HUDEP-2 (cell line): ENCODE data around the gene EPB41L5.
"Not testable (repeated sequence)": the region's sequence is repeated elsewhere in the genome, so short reads cannot be mapped to it uniquely, and the experiment has no call there.

Experiments
- DNase-seq, 76 experiments: peaks; one replicate each; lab custom pipeline; 2025; ENCODE audit not compliant: unreplicated experiment in 76 of 76; lab: John Stamatoyannopoulos, UW

The EPB41L5 gene

DNA sequence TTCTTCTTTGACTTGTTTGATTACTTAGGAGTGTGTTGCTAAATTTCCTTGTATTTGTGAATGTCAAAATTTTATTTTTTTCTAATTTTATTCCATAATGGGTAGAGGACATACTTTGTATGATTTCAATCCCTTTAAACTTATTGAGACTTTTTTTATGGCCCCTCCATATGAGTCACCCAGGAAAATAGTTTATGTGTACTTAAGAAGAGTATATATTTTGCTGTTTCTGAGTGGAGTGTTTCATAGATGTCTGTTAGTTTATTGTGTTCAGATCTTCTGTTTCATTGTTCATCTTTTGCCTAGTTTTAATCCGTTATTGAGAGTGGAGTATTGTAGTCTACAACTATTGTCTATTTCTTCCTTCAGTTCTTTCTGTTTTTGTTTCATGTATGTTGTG lies 81.9 kb downstream of the EPB41L5 start:
- no peak for DNase-seq

DNA sequence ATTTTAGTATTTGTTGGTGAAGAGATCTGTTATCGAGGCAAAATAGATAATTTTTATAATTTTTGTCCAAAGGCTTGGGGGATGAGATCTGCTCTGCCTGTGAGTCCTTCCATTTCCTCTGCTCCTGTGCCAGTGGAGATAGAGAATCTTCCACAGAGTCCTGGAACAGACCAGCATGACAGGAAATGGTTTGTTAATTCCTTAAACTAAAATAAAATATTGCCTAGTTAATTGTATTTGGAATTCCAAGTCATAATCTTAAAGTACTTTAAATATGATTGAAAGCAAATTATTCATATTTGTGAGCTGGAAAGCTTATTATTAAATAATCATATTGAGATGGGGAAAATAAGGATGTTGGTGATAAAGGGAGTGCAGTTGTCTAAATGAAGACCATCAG lies 87.8 kb downstream of the EPB41L5 start:
- DNase-seq: no peak

DNA sequence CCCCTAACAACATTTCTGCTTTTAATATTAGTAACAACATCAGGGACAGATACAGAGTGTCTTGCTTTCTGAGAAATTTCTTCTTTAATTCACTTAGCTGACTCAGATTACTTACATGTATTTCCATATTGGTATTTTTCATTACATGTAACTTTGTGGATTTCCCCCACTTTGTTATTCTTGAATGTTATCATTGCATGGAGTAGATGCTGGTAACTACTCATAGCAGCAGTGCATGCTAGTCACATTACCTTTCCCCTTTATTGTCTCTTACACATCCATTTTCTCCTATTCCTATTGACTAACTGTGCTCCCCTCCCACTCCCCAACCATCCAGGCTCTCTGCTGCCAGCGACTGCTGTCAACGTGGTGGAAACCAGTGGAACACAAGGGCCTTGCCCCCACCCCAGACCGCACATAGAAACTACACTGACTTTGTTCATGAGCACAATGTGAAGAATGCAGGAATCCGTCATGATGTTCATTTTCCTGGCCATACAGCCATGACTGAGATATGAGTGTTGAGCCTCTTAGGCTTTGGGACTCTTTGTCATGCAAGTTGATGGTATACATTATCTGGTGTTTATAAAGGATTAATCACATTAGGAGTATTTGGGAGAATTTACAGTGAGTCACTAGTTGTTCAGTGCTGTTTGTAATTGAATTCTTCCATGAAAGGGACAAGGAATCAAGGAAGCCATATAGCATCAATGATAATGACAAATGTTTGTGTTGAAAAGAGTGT lies 91.0 kb downstream of the EPB41L5 start:
- no peak for DNase-seq

DNA sequence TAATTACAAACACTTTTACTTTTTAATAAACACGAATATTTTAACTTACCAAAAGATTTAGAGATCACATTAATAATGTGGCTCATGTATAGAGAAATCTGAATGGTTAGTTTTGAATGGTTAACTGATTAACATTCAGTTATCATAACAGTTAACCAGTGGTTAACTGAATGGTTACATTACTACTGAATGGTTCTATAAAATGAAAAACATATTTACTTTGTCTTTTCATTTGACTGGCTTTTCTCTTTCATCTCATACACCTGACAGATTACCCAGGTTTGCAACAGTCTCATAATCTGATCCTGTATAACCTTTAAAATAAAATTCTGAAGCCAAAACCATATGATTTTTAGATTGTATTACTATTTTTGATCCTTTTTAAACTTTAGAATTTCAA lies 91.9 kb downstream of the EPB41L5 start:
- no peak for DNase-seq

DNA sequence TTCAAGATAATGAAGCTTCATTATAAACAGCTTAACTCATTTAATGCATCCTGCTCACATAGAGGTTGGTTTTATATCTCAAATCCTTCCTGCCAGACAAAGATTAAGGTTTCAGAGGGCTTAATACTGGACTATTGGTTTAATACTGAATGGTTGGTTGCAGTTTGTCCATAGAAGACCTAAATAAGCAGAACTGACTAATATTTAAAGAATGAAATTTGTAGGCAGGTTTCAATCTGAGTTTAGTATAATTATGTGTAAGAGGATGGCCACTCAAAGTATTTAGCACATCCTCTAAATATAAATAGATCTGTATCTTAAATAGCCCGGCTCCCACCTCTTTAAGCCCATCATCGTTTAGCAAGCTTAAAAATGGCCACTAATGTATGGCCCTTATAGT lies 92.5 kb downstream of the EPB41L5 start:
- DNase-seq: no peak

DNA sequence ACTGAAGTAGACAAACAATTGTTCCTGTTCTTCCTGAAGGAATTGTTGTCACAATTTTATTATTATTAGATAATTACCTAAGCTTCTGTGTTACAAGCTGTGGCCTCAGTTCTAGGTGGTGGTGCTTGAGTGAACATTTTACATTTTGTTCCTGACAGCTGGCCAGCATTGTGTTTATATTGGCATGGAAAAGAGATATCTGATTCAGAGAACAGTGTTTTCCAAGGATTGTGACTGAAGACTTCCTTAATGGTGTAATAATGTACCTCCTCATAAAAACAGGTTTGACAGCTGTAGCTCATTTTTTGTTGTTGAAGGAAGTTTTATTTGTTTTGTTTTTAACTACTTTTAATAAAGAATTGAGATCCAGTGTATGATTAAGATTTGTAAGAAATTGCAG lies 95.2 kb downstream of the EPB41L5 start:
- DNase-seq: no peak

DNA sequence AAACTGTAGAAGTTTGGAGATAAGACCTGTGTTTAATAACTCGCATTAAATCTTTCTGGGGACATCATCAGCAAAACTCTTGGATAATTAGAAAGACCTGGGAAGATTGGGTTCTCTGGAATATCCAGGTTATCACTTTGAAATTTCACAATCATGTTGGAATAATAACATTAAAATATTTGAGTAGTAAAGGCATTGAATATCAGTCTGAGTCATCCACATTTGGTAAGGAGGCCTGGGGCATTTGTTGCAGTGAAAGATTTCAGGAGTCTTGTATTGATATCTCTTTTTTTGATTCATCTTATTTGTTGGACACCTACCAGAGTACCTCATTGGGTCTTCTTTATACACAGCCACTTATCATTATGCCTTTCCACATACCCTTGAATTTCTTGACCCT lies 95.9 kb downstream of the EPB41L5 start:
- DNase-seq: no peak

DNA sequence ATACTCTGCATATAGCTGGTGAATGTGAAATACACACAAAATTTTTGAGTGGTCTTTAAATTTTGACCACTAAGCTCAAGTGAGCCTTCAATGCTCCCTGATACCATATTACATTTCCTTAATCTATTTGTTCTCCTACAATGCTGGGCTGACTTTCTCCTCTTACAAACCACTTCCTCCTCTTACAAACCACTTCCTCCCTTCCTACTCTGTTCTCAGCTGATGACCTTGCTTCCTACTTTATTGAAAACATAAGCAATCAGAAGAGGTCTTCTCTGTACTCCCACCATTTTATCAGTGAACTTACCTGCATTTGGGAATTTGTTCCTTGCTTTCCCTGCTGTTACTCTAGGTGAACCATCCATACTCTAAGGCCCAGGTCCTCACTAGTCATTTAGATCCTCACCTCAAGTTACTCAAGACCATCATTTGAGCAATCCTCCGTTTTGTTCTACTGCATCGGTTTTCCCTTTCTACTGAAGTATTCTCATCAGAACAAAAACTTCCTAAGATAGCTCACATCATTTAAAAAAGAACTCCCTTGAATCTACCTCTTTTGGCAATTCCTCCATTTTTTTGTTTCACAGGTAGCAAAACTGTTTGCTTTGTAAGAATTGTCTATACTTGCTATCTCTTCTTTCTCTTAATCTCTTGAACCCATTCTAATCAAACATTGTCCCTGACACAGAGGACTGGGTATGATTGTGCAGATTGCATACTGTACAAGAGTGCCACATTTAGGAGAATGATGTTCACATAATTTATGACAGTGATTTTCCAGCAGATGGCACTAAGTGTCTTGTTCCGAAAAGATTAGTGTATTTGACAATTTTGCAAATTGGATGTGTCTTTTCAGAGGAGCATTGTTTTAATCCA lies 96.5 kb downstream of the EPB41L5 start:
- DNase-seq: peak in 19 of 76 experiments; percentile 3 to 41 (median 11)

DNA sequence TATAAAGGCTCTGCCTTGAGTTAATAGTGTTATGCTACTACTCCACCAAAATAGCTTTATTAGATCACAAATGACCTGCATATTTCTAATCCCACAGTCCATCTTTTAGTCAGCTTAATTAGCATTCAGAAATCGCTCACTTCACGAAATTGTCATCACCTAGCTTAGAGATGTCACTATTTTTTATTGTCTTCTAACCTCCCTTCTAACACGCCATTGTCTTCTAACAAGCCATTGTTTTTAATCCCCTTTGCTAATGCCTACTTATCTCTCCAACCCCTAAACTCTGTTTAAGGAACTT lies 97.1 kb downstream of the EPB41L5 start:
- DNase-seq: no peak

DNA sequence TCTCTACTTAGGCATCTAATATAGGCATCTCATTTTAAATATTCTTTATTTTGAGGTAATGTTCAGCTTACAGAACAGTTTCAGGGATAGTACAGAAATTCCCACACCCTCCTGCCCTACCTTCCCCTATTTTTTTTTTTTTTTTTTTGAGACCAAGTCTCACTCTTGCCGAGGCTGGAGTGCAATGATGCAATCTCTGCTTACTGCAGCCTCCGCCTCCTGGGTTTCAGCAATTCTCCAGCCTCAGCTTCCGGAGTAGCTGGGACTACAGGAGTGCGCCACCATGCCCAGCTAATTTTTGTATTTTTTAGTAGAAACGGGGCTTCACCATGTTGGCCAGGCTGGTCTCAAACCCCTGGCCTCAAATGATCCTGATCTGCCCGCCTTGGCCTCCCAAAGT lies 97.6 kb downstream of the EPB41L5 start:
- DNase-seq: no peak

DNA sequence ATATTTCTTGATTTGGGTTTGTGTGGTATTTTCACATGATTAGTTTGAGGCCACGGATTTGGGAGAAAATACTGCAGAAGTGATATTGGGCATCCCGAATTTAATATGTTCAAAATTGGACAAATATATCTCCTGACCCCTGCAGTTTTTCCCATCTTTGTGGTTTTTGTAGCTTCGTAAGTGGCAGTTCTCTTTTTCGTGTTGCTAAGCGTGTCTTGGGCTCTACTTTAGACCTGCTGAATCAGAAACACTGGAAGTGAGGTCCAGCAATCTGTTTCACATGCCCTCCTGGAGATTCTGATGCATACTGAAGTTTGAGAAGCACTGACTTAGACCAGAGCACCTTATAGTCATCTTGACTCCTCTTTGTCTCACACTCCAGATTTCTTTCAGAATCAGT lies 98.3 kb downstream of the EPB41L5 start:
- DNase-seq: no peak

DNA sequence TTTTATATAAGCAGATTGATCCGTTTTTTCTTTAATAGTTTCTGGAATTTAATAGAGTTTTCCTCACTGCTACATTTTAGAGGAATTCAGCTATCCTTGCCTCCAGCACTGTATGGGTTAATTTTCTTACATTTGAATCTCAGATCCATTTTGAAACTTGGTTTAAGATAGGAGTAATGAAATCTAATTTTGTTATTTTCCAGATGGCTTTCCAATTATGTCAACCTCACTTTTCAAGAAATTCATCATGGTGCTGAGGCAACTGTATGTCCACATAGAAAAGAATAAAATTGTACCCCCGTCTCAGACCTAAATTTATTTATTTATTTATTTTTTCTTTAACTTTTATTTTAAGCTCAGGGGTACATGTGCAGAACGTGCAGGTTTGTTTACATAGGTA lies 105.1 kb downstream of the EPB41L5 start:
- no peak for DNase-seq

DNA sequence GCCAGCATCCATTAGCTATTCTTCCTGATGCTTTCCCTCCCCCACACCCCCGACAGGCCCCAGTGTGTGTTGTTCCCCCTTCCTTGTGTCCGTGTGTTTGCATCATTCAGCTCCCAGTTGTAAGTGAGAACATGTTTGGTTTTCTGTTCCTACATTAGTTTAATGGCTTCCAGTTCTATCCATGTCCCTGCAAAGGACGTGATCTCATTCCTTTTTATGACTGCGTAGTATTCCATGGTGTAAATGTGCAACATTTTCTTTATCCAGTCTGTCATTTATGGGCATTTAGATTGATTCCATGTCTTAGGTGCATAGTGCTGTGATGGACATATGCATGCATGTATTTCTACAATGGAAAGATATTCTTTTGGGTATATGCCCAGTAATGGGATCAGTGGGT lies 105.6 kb downstream of the EPB41L5 start:
- no peak for DNase-seq

DNA sequence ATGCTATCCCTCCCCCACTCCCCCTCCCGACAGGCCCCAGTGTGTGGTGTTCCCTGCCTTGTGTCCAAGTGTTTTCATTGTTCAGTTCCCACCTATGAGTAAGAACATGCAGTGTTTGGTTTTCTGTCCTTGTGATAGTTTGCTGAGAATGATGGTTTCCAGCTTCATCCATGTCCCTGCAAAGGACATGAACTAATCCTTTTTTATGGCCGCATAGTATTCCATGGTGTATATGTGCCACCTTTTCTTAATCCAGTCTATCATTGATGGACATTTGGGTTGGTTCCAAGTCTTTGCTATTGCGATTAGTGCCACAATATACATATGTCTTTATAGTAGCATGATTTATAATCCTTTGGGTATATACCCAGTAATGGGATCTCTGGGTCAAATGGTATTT lies 108.5 kb downstream of the EPB41L5 start:
- not testable (repeated sequence) for DNase-seq

DNA sequence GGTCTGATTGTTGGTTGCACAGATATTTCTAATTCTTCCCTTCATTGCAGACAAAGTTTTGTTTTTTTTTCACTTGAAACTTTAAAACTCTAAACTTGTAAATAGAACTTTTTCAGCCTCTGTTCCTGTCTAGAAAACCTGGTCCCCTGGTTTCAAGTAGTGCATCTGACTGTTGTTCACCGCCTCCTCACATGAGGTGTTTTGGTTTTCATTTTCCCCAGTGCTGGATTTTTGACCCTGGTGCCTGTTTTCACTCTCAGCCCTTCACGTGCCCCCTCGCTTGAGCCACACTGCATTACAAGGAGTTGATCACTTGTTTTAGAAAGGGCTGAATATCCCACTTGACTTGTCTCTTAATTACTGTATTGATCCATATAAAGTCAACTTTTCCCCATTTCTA lies 110.2 kb downstream of the EPB41L5 start:
- no peak for DNase-seq

DNA sequence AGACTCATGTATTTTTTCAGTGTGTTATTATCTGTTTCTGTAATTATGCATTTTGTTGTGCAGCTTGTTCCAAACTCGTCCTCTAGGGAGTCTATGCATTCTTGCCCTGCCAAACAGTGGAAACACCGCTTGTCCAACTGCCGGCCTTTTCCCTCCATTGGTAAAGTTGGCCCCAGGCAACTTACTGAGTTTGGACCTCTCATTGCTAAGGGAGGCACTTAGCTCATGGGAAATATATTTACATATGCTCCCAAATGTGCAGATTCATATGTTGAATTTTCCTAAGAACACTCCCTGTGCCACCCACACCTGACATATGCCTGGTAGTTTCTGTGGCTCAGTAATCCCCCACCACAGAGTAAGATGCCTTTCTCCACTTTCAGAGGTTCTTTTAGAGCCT lies 112.3 kb downstream of the EPB41L5 start:
- DNase-seq: no peak

DNA sequence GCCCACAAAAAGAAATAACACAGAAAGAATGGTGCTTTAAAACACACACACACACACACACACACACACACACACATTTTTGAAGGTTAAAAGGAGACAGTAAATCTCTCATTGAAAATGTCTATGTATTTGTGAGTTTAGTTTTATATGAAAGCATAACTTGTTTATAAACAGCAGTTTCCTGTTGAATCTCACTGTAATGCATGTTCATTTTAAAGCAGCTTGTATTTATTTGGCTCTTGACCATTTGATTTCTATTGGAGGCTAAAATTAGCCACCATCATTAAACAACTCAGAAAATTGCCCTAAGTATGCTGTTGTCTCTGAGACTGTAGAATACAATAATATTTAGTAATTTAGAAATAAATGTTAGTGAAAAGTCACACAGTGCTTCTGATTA lies 115.3 kb downstream of the EPB41L5 start:
- DNase-seq: no peak

DNA sequence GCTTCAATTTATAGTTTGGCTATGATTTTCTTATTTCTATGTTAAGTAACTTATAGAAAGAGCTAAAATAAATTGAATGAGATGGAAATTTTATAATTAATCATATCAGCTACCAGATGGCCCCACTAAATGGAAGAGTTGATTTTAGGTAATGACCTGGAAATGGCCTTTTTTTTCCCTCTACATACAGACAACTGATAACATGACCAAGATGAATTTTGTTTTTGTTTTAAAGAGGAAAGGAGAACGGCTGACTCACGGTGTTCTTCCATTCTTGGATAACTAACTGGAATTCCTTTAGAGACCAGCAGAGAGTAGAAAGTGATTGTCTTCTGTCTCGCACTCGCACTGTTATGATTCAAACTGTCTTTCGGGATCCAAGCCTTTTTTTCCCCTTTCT lies 119.3 kb downstream of the EPB41L5 start:
- no peak for DNase-seq

DNA sequence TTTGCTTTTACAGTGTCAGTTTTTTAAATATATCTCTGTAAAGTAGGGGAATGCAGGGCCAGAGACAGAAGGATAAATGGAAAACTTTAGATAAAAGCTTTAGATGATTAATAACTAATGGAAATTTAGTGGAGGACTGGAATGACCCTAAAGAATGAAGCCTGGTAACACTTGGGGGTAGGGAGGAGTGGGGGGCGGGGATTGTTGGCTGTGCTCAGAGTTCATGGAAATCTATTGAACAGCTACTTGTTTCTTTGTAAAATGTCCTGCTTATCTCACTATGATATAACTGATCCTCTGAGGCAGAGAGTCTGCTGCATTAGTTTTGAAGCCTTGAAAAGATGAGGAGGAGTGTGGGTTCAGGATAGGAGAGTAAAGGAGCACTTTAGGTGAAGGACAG lies 119.8 kb downstream of the EPB41L5 start:
- no peak for DNase-seq

DNA sequence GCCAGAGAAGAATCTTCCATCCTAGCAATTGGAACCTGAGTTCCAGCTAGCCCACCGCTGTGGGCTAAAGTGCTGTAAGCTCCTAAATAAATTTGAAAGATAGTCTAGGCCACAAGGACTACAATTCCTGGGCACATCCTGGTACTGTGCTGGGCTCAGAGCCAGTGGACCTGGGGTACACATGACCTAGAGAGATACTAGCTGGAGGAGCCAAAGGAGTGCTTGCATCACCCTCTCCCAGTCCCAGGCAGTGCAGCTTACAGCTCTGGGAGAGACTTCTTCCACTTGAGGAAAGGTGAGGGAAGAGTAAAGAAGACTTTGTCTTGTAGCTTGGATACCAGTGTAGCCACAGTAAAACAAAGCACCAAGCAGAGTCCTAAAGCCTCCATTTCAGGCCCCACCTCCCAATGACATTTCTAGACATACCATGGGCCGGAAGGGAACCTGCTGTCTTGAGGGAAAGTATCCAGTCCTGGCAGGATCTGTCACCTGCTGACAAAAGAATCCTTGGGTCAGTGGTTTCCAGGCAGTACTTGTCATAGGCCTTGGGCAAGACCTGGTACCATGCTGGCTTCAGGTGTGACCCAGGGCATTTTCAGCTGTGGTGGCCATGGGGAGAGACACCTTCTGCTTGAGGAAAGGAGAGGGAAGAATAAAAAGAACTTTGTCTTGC lies 120.8 kb downstream of the EPB41L5 start:
- DNase-seq: no peak

DNA sequence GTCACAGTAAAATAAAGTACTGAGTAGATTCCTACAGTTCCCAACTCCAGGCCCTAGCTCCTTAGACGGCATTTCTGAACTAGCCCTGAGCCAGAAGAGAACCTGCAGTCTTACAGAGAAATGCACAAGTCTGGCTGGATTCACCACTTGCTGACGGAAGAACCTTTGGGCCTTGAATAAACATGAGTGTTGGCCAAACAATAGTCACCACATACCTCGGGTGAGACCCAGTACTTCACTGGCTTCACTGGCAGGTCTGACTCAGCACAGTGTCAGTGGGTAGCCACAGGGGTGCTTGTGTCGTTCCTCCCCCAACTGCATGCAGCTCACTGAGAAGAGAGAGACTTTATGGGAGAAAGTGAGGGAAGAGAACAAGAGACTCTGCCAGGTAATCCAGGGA lies 121.4 kb downstream of the EPB41L5 start:
- no peak for DNase-seq

DNA sequence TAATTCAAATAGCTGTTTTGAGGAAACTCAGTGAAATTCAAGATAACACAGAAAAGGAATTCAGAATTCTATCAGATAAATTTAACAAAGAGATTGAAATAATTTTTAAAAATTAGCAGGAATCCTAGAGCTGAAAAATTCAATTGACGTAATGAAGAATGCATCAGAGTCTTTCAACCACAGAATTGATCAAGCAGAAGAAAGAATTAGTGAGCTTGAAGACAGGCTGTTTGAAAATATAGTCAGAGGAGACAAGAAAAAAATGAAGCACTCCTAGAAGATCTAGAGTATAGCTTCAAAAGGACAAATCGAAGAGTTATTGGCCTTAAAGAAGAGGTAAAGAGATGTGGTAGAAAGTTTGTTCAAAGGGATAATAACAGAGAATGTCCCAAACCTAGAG lies 122.1 kb downstream of the EPB41L5 start:
- DNase-seq: not testable (repeated sequence)
